Fibroblast of skin of left quadriceps (primary cell): Measurements from ENCODE around the gene ATP1B3.
A peak's percentile ranks its signal among the peaks of the same experiment; 100 is the strongest.
"Not testable (repeated sequence)": the region's sequence is repeated elsewhere in the genome, so short reads cannot be mapped to it uniquely, and the experiment has no call there.

Experiments used
- DNase-seq, 2 experiments: peaks; one replicate each; pipeline ENCODE4 v3.0.0-alpha.2; 2013; ENCODE audit warnings: low read depth in 2 of 2

Gene ATP1B3

DNA sequence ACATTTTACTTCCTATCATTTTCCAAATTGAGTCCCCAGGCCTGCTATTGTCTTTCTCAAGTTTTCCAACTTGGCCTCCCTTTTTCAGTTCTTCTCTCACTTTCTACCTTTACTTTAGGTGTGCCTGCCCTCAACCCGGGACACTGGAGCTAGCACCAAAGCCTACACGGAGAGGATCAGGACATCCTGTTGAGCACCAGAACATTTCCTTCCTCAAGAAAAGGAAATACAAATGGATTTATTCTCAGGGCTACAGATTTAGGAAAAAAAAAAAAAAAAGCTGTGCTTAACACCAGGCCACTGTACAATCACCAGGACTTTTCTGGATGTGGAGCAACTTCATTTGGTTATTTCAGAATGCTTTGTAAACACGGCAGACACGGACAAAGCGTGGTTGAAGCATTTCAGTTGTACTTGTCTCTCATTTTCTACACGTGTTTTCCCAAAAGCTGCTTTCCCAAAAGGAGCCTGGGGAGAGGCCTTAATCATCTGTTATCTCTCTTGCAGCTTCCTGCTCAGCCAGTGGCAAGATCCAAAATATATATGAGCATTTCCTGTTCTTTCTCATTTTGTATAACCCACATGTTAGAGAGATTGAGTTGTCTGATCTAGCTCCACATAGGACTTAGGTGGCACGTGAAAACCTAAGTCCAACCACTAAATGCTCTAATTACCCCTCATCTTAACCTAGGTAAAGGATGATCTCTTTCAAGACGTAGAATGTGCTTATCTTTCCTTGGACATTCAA, 15.5 kb upstream of the ATP1B3 start:
- no peak for DNase-seq

DNA sequence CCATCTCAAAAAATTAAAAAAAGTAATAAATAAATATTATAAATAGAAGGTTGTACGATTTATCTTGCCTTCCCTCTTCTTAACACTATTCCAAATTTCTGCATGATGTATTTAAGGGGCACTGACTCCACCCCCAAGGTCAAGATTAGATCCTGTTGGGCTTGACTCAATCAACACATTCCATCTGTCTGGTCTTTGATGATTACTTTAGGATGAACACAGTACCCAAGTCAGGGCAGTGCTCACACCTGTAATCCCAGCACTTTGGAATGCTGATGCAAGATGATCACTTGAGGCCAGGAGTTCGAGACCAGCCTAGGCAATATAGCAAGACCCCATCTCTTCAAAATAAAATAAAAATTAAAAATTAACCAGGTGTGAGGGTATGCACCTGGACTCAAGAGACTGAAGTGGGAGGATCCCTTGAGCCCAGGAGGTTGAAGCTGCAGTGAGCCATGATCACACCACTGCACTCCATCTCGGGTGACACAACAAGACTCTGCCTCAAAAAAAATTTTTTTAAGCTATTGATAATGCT, 14.1 kb upstream of the ATP1B3 start:
- no peak for DNase-seq

DNA sequence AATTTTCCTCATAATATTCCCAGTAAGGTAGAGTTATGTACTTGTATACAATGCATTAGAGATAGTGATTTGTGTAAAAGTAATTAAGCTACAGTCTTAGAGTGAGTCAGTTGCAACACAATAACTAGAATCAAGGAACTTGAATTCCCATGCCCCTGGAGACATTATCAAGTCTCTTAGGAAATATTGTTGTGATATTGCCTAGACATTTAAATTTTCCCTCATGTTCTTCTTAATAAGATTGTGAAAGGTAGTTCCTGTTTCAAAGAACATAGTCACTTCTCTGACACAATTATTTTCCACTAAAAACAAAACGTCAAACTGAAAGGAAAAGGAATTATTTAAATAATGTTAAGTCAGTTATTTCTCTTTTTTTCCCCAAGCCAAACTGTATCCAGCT, 13.0 kb upstream of the ATP1B3 start:
- DNase-seq = no peak

DNA sequence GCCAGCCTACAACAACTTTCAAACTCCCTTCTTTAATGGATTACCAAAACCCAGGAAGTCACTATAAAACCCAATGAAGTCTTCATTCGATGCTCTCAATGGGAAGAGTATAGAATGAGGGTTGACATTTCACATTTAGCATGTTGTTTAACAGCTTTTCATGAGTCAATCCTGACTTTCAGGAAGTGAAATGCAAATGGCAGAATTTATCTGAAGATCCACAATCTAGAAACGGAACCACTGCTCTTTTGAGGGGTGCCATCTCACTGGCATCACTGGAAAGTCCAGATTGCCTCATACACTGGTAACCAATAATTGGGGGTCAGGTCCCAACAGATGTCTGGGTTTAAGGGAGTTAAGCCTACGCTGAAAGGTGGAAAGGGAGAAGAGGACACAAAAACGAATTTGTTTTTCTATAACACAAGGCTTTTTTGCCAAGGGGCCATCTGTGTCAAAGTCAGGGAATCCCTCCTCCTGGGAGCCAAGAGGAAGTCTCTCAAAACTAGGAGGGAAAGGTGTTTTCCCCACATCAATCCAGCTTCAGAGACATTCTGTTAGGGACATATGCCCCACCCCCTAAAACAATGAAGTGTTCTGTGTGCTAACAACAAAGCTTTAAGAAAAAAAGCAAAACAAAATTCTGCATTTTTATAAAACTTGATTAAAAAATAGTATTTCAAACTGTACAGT, 12.0 kb upstream of the ATP1B3 start:
- DNase-seq = no peak

DNA sequence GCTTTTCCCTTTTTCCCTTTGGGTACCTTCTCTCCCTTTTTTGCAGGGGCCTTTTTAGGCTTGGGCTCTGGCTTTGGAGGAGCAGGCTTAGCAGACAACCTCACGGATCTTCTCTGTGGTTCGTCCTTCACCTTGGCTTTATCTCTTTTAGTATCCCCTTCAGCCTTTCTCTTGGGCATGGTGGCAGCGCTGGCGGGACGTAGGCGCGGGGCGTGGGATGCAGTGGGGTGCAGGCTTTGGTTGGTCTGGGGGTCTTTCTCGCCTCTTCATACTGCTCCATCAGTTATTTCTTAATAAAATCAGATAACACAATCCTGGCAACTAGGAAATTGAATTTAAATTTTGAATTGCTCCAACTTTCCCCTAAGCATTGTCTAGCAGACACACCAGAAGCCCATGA, 11.3 kb upstream of the ATP1B3 start:
- no peak for DNase-seq

DNA sequence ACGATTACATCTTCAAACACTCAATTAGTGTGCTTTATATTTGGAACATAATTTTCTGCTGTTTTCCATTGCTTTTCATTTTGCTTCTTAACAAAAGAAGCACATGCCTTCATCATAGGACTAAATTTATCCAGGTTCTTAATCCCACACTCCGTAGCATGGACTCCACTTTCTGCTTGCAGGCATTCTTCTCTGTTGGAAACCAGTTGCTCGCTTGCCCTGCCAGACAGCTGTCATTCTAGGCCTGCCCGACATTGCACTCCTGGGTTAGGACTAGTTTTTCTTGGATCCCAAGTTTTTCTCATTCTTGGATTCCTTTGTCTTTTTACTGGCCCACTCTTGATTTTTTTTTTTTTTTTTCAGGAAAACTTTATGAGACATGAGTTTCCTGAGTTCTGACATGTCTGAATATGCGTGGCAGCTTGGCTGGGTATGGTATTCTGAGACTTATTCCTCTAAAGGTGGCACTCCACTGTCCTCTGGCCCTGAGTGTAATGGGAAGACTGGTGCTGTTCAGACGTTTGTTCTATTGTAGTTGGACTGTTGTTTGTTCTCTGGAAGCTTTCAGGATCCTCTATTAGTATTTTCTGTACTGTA, 6.3 kb upstream of the ATP1B3 start:
- DNase-seq = no peak

DNA sequence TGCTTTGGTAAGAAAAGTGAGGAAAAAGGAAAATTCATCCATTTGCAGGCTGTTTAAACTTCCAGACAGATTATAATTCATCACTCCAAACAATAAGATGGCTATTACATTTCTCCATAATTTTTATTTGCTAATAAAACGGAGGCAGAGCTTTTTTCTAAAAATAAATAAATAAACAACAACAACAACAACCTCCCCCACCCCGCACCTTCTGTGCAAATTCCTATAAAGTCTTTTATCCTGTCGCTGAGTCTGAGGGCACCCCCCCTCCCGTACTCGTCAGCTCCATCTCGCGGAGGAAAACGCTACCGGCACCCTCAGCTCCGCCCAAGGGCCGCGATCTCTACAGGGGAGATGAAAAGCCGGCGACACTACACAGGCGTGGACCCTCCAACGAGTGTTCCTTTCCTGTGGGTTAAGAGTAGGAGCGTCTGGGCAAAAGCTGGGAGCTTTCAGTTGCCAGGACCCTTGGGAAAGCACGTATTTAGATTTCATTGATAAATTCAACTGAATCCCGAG, 1.0 kb upstream of the ATP1B3 start:
- peak; percentile 38 to 45 for DNase-seq

DNA sequence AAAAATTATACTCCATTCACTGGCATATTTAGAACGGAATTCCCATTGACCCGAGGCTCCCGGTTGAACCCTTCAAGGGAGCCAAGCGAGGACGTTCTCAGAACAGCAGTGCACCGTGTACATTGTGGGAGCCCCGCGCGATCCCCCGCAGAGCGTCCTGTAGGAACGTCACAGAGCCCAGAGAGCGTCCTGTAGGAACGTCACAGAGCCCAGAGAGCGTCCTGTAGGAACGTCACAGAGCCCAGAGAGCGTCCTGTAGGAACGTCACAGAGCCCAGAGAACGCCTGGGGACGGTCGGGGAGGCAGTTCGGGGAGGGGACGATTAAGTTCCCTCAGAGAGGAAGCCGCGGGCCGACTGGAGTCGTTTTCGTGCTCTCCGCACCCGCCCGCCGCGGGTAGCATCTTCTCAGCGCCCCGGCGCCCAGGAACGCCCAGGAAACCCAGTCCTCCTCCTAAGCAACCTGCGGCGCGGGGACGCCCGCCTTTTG, 506 bp upstream of the ATP1B3 start:
- DNase-seq = peak in 1 of 2 experiments; percentile 20

DNA sequence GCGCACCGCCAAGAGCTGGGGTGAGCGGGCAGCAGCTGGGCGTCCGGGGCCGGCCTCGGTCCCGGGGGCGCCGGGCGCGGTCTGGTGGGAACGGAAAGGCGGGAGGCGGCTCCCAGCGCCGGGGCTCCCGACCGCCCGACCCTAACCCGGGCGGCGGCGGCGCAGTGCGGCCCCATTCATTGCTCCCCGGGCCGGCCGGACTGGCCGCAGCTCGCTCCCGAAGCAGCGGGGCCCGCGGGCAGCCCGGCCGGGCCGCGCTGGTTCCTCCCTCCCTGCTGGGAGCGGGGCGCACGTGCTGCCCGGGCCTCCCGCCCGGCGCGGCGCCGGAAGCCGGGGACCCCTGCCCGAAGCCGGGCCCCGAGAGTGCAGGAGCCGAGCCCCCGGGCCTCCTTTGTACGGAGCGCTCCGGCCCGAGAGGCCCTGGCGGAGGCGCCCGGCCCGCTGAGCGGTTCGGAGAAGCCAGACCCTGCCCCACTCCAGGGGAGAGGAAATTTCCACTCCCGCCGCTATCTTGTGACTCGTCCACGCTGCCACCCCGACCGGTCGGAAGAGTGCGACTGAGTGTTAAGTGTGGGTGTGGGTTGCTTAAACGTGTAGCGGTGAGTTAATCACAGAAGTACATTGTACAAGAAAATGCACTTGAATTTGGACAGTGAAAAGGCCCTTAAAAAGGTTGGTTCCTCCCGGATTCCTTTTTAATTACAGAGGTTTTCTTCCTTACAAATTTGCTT, 613 bp downstream of the ATP1B3 start:
- no peak for DNase-seq

DNA sequence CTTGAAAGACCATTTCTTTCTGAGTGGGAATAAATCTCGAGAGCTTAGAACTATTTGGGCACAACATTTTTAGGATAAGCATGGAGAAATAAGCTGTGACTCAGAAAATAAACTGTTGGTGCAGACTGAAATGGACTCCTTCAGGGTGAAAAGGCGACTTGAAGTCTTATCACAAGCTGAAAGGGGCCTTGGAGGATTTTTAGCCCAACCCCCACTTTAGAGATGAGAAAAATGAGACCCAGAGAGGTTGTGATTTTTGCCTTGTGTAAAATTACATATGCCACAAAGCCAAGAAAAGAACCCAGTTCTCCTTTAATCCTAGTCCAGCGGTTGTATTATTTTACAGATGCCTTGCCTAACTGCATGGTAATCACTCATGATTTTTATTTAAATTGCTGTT, 1.5 kb downstream of the ATP1B3 start:
- peak; percentile 5 to 13 for DNase-seq

DNA sequence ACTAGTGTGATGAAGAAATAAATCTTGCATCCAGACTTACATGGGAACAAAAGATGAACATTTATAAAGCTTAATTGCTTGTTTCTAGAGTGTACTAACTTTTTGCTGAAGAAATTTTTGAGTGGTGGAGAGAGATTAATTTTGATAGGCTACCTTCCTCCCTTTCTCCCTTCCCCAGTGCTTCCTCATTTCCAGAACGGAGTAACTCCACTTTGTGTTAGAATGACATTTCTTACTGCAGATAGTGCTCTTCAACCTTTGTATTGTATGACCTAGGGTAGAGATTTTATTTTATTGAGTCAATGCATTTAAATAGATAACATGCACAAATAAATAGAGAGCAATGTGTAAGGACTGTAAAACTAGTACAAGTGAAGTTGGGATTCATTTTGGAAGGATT, 1.9 kb downstream of the ATP1B3 start:
- DNase-seq = no peak

DNA sequence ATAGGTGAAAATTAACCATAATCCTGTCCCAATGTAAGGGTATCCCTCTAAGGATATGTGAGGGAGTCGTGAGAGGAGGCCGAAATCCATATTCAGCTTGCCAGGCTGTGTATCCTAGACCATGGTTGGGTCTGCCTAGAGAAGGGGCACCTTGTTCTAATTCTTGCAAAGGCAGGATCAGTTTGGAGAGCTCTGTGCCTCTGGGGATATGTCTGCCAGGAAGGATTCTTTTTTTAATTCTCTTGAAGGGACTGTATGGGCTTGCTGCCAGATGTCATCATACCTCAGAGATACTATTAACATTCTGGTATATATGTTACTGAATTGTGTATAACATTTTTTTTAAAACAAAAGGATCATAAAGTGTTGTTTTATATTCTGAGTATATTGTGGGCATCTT, 2.4 kb downstream of the ATP1B3 start:
- peak; percentile 37 to 39 for DNase-seq

DNA sequence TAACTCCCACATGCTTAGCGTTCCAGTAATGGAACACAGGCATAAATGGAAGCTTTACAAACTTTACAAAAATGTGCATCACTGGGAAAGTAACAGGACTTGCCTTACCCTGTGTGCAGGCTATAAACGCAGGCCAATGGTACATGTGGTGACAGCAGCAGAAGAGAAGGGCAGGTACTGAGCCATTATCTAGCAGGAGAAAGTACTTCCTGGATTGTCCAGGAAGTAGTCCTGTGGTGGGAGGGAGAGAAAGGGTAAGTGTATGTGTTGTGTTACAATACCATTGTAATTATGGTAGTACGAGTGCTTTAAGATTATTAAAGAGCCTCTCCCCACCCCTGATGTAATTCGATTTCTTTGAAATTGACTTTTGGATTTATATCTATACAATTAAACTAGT, 5.3 kb downstream of the ATP1B3 start:
- DNase-seq = no peak

DNA sequence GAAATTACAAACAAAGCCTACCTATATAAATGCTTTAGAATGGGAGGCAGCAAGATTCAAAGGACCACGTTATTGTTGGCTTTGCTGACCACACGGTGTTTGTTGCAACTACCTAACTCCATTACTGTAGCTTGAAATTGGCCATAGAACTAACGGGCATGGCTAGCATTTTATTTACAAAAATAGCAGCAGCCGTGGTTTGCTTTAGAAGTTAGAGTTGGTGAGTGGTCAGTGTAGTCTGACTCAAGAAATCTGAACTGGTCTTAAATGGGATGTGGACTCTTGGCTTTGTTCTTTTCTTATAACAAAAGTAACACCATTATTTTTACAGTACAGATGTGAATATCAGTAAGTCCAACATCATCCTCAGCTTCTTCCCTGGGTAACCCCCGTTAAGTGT, 10.6 kb downstream of the ATP1B3 start:
- no peak for DNase-seq

DNA sequence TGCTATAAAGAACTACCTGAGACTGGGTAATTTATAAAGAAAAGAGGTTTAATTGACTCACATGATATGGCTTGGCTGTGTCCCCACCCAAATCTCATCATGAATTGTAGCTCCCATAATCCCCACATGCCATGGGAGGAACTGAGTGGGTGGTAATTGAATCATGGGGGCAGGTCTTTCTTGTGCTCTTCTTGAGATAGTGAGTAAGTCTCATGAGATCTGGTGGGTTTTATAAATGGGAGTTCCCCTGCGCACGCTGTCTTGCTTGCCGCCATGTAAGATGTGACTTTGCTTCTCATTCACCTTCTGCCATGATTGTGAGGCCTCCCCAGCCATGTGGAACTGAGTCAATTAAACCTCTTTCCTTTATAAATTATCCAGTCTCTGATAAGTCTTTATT, 12.1 kb downstream of the ATP1B3 start:
- not testable (repeated sequence) for DNase-seq

DNA sequence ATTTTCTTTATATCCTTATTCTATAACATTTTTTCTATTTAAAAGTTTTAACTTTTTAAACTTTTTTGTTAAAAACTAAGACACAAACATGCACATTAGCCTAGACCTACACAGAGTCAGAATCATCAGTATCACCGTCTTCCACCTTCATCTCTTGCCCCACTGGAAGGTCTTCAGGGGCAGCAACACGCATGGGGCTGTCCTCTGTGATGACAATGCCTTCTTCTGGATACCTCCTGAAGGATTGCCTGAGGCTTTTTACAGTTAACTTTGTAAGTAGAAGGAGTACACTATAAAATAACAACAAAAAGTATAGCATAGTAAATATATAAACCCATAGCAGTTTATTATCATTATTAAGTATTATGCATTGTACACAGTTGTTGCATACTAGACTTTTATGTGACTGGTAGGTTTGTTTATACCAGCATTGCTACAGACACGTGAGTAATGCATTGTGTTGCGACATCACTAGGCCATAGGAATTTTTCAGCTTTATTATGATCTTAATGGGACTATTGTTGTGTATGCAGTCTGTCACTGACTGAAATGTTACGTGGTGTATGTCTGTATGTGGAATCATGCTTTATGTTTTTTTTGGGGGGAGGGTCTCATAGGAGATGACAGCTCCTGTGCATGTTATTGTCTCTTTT, 18.2 kb downstream of the ATP1B3 start:
- DNase-seq = peak; percentile 74 to 76

DNA sequence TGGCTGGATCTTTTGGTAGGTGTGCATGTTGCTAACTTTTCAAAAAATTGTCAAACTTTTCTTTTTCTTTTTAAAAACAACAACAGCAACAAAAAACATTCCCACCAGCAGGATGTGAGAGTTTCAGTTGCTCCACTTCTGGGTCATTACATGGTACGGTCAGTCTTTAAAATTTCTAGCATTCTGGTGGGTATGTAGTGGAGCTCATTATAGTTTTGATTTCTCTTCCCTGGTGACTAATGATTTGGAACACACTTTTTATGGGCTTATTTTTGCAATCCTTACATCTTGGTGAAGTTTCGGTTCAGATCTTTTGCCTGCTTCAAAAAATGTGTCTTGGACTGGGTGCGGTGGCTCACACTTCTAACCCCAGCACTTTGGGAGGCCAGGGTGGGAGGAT, 19.3 kb downstream of the ATP1B3 start:
- DNase-seq = no peak

DNA sequence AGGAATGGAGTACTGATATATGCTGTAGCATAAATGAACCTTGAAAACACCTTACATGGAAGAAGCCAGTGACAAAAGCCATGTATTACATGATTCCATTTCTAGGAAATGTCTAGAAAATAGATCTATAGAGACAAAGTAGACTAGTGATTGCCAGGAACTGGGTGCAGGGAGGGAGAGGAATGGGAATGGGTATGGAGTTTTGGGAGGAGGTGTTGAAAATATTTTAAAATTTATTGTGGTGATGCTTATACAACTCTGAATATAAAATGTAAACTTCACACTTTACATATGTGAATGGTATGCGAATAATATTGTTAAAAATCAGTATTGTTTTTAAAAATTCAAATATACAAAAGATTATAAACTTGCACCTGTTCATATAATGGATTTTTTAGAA, 22.5 kb downstream of the ATP1B3 start:
- DNase-seq = no peak

DNA sequence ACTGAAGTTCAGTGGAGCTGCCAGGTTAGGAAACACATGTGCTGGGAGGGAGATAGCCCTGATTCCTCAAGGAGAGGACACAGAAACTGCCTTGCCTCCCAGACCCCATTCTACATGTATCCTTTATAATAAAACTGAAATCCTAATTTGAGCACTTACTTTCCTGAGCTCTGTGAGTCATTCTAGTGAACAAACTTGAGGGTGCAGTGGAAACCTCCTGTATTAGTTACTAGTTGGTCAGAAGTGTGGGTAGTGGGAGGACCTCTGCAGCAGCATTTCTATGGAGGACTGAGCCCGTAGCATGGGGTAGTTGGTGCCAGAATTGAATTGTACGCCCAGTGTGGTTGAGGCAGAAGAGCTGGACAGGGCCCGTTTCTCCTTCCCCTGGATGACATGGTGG, 23.9 kb downstream of the ATP1B3 start:
- no peak for DNase-seq

DNA sequence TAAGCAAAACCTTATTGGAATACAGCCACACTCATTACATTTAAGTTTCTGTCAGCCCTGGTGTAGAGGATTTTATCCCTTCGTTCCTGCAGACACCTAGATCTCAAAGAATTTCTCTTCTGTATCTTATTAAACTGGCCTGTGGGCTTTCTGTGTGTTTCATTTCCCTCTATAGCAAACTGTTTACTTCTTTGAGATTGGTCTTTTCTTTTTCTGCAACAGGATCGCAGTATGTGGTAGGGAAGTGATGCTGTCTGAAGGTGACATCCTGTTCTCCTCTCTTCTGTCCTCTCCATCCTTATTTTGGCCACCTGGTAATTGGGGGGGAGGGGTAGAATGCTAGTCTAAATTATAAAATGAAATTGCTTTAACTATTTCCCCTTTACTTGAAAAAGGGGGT, 25.5 kb downstream of the ATP1B3 start:
- no peak for DNase-seq

DNA sequence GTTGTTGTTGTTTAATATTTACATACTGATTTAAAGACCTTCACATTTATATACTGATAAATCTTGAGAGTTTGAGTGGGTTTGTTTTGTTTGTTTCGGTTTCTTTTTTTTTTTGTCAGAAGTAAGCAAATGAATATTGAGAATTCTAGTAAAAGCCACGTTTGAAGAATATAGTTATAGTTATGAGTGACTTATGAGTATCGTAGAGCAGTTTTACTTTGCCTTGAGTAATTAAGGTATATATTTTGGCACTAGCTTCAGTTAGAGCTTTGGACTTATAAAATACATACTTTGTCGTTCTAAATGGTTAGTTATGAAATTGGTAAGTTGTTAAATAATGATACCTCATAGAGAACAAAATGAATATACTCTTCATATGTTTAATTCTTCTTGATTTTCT, 27.8 kb downstream of the ATP1B3 start:
- no peak for DNase-seq
